Neural progenitor cell (in vitro differentiated cells): Measurements from ENCODE around the gene AVPR1B.

Experiments used
- EZH2 ChIP-seq: fragments of 200-600 bp; sonication (generic); IDR thresholded peaks from 2 replicates; pipeline ENCODE4 v1.6.1; 2017; ENCODE audit warnings: antibody characterized with exemption, mild to moderate bottlenecking, moderate library complexity
- TF ChIP-seq, protein P1 (sequence below): fragments of 200-600 bp; sonication (generic); IDR thresholded peaks from 2 replicates; pipeline ENCODE4 v1.5.1; 2017; ENCODE audit warnings: antibody characterized with exemption, mild to moderate bottlenecking

DNA sequence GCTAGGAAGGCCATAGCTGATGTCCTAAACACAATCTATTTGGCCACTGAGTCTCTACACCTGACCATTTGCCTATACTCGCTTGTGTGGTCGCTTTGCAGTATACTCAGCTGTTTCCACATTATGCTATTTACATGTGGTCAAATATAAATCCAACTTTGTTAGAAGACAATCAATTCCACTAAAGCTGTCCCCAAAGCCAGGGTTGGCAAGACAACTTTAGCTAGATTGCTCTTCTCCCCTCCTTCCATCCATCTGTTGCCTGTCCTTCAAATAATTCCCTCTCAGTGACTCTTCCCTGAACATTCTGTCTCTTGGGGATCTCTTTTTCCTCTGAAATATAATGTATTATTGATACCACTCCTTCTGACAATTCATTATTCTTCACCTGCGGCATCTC, 30.1 kb downstream of the AVPR1B start:
- TF ChIP-seq, protein P1, sequence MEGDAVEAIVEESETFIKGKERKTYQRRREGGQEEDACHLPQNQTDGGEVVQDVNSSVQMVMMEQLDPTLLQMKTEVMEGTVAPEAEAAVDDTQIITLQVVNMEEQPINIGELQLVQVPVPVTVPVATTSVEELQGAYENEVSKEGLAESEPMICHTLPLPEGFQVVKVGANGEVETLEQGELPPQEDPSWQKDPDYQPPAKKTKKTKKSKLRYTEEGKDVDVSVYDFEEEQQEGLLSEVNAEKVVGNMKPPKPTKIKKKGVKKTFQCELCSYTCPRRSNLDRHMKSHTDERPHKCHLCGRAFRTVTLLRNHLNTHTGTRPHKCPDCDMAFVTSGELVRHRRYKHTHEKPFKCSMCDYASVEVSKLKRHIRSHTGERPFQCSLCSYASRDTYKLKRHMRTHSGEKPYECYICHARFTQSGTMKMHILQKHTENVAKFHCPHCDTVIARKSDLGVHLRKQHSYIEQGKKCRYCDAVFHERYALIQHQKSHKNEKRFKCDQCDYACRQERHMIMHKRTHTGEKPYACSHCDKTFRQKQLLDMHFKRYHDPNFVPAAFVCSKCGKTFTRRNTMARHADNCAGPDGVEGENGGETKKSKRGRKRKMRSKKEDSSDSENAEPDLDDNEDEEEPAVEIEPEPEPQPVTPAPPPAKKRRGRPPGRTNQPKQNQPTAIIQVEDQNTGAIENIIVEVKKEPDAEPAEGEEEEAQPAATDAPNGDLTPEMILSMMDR, result no peak
- TF ChIP-seq EZH2, result no peak
